ENCODE results near the gene PVR.

DNA sequence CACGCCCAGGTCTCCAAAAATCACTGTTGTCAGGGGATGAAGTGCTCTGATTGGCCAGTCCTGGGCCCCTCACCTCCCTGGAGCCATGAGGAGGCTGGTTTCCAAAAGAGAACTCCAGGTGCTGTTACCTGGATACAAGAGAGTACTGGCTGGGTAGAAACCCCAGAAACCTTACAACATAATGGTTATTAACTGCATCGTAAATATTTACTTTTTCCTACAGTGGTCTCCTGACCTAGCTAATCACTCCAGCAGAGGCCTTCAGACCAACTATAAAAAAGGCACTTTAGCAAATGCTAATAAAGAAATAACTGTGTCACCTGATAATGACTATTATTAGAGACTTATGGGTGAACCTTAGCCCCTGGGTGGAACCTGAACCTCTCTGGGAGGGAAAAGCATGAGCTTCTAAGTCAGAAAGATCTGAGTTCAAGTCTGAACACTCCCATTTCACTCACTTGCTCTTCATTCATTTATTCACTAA, 31.9 kb upstream of the PVR start:
- TF ChIP-seq, protein P1, sequence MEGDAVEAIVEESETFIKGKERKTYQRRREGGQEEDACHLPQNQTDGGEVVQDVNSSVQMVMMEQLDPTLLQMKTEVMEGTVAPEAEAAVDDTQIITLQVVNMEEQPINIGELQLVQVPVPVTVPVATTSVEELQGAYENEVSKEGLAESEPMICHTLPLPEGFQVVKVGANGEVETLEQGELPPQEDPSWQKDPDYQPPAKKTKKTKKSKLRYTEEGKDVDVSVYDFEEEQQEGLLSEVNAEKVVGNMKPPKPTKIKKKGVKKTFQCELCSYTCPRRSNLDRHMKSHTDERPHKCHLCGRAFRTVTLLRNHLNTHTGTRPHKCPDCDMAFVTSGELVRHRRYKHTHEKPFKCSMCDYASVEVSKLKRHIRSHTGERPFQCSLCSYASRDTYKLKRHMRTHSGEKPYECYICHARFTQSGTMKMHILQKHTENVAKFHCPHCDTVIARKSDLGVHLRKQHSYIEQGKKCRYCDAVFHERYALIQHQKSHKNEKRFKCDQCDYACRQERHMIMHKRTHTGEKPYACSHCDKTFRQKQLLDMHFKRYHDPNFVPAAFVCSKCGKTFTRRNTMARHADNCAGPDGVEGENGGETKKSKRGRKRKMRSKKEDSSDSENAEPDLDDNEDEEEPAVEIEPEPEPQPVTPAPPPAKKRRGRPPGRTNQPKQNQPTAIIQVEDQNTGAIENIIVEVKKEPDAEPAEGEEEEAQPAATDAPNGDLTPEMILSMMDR (conservative IDR thresholded peaks at IDR 0.05; ENCODE audit: low read depth, low read length), result no peak
- TF ChIP-seq, protein P2, sequence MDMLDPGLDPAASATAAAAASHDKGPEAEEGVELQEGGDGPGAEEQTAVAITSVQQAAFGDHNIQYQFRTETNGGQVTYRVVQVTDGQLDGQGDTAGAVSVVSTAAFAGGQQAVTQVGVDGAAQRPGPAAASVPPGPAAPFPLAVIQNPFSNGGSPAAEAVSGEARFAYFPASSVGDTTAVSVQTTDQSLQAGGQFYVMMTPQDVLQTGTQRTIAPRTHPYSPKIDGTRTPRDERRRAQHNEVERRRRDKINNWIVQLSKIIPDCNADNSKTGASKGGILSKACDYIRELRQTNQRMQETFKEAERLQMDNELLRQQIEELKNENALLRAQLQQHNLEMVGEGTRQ (IDR thresholded peaks at IDR 0.05; ENCODE audit: low read depth, low read length), result no peak
- TF ChIP-seq CHD1 (IDR thresholded peaks at IDR 0.05; ENCODE audit: low read depth, low read length) (no peak), MXI1 (IDR thresholded peaks at IDR 0.05; ENCODE audit: borderline replicate concordance, low read depth, low read length) (no peak), MAFK (IDR thresholded peaks at IDR 0.05; ENCODE audit: low read depth, low read length) (no peak), POLR2A (IDR thresholded peaks at IDR 0.05; ENCODE audit: low read depth, low read length) (no peak), MAZ (IDR thresholded peaks at IDR 0.05; ENCODE audit: borderline replicate concordance, low read depth, low read length) (no peak), SMC3 (IDR thresholded peaks at IDR 0.05; ENCODE audit: low read depth, low read length) (no peak)
